Measurements from ENCODE around the gene PTGR3.

- TF ChIP-seq CTCF (conservative IDR thresholded peaks at IDR 0.05; ENCODE audit: low read length) (no peak), EZH2phosphoT487 (IDR thresholded peaks at IDR 0.05; ENCODE audit: borderline replicate concordance, low read depth, low read length) (no peak)
These were observed 8.2 kb downstream of the PTGR3 start for GRCh38 chr18:75200605-75201280.

All from OCI-LY7 (cell line).